Stimulated activated CD4-positive, alpha-beta T cell treated with anti-CD3 and anti-CD28 coated beads, Interleukin-4, amount 100 ng/mL, for 48 hours (primary cell): ENCODE data around the gene PRXL2C.
"Not testable (repeated sequence)": the region's sequence is repeated elsewhere in the genome, so short reads cannot be mapped to it uniquely, and the experiment has no call there.

Source experiments
- DNase-seq, 2 donors: peaks; one replicate each; pipeline ENCODE4 v3.0.0-alpha.2; 2020; ENCODE audit warnings: low read depth in 2 of 2

Gene PRXL2C

GRCh38 chr9:96655198-96655851 is at the start of gene PRXL2C:
Gene PRXL2C (minus strand): TSS chr9:96655317. CDS start chr9:96655281, 36 bp downstream.
- peak; percentile 79 to 82 for DNase-seq

- not testable (repeated sequence) for DNase-seq
These were observed 45.7 kb upstream of the PRXL2C start for GRCh38 chr9:96700721-96701375.

GRCh38 chr9:96691326-96691725 is 36.2 kb upstream of the PRXL2C start:
- DNase-seq, result no peak

GRCh38 chr9:96688745-96689464 is 33.8 kb upstream of the PRXL2C start:
- DNase-seq, result no peak

- DNase-seq, result no peak
These were observed 33.1 kb upstream of the PRXL2C start for GRCh38 chr9:96688187-96688586.

- DNase-seq, result peak; percentile 54 to 71
These were observed 31.7 kb upstream of the PRXL2C start for GRCh38 chr9:96686638-96687335.

- DNase-seq, result no peak
These were observed 25.8 kb upstream of the PRXL2C start for GRCh38 chr9:96680812-96681499.

GRCh38 chr9:96674906-96675538 is 19.9 kb upstream of the PRXL2C start:
- no peak for DNase-seq

GRCh38 chr9:96673786-96674185 is 18.7 kb upstream of the PRXL2C start:
- not testable (repeated sequence) for DNase-seq

- DNase-seq, result no peak
These were observed 13.9 kb upstream of the PRXL2C start for GRCh38 chr9:96668868-96669534.

- DNase-seq, result no peak
These were observed 12.2 kb upstream of the PRXL2C start for GRCh38 chr9:96667363-96667728.

GRCh38 chr9:96666653-96667362 is 11.7 kb upstream of the PRXL2C start:
- DNase-seq, result not testable (repeated sequence)

GRCh38 chr9:96665789-96666188 is 10.7 kb upstream of the PRXL2C start:
- no peak for DNase-seq

- DNase-seq, result no peak
These were observed 8.5 kb upstream of the PRXL2C start for GRCh38 chr9:96663506-96664120.

- no peak for DNase-seq
These were observed 6.6 kb upstream of the PRXL2C start for GRCh38 chr9:96661711-96662110.

- DNase-seq, result no peak
These were observed 5.7 kb upstream of the PRXL2C start for GRCh38 chr9:96660692-96661248.

GRCh38 chr9:96654450-96655197 is 493 bp downstream of the PRXL2C start:
- DNase-seq, result peak; percentile 32 to 43

- no peak for DNase-seq
These were observed 3.5 kb downstream of the PRXL2C start for GRCh38 chr9:96651626-96652025.
